Brain microvascular endothelial cell (primary cell): Measurements from ENCODE around the gene ISOC2.

Source experiments
- DNase-seq: peaks from one replicate; pipeline ENCODE4 v3.0.0-alpha.2; 2020
- H3K27ac ChIP-seq: fragments of 250-450 bp; sonication (Bioruptor Pico); 2 replicates; pipeline ENCODE4 v1.5.1; 2020; ENCODE audit warnings: mild to moderate bottlenecking, moderate library complexity
- H3K27me3 ChIP-seq: fragments of 250-450 bp; sonication (Bioruptor Pico); replicated peaks from 2 replicates; pipeline ENCODE4 v1.5.1; 2020; ENCODE audit warnings: mild to moderate bottlenecking
- H3K36me3 ChIP-seq: fragments of 250-450 bp; sonication (Bioruptor Pico); replicated peaks from 2 replicates; pipeline ENCODE4 v1.5.1; 2020; ENCODE audit warnings: mild to moderate bottlenecking
- H3K4me3 ChIP-seq: 2 replicates; pipeline ENCODE4 v1.5.1; 2011; ENCODE audit warnings: low read depth, mild to moderate bottlenecking, control low read depth, low read length, moderate library complexity
- in situ Hi-C: cut with HindIII; loops from 2 replicates; pipeline ENCODE4 v1.10.0; 2017; ENCODE audit warnings: low sequenced_read_pairs, low pct_ligation_motif_present
- TF ChIP-seq, protein P1 (sequence below): IDR thresholded peaks from 2 replicates; pipeline ENCODE4 v1.5.1; 2011; ENCODE audit warnings: low read depth, mild to moderate bottlenecking, moderate library complexity, low read length, control low read depth, inconsistent platforms; ENCODE audit errors: missing control alignments

The ISOC2 gene

DNA sequence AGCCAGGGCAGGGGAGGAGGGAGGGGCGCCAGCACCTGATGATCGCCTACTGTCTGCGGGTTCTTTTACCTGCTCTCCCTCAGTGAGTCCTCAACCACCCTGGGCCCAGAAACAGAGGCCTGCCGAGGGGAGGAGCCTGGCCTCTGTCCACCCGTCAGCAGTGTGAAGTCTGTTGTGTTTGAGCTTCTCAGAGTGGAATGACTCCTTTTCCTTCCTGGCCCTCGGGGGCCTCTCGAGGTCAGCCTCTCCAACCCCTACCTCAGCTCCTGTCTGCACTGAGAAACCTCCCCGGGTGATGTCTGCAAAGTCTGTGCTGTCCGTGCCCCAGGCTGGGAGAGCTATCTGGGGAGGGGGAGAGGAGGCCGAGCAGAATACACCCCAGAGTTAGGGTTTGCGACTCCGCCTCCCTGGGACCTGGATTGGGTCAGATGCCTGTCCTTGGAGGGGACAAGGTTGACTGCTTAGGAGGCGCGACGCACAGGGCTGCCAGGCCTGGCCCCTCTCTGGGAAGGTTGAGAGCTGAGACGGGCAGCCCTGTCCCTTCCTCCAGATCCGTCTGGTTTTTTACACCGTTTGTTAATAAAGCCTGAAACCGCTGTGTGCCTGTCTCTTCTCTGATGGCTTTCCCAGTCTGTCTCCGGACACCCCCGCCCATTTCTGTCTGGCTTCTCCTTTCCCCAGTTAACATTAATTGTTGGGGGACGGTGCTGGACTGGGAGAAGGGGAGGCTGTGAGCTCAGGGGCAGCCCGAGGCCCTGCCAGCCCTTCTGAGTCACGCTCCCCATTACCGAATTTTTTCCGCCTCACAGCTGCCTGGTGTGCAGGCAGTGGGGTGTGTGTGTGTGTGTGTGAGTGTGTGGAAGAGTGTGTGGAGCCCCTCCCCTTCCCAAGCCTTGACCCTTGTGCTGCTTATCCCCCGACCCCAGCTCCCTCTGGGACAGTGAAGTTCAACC is 25.8 kb upstream of the ISOC2 start:
- TF ChIP-seq, protein P1, sequence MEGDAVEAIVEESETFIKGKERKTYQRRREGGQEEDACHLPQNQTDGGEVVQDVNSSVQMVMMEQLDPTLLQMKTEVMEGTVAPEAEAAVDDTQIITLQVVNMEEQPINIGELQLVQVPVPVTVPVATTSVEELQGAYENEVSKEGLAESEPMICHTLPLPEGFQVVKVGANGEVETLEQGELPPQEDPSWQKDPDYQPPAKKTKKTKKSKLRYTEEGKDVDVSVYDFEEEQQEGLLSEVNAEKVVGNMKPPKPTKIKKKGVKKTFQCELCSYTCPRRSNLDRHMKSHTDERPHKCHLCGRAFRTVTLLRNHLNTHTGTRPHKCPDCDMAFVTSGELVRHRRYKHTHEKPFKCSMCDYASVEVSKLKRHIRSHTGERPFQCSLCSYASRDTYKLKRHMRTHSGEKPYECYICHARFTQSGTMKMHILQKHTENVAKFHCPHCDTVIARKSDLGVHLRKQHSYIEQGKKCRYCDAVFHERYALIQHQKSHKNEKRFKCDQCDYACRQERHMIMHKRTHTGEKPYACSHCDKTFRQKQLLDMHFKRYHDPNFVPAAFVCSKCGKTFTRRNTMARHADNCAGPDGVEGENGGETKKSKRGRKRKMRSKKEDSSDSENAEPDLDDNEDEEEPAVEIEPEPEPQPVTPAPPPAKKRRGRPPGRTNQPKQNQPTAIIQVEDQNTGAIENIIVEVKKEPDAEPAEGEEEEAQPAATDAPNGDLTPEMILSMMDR = no peak
- Histone ChIP-seq H3K36me3 (peaks cover 6% of the 10 kb centered on the region), H3K4me3 (peak overlapping the region; percentile 9), H3K27me3 (no peaks in the 10 kb centered on the region), H3K27ac (peak overlapping the region; percentile 84)
- DNase-seq = peak; percentile 88
- in situ Hi-C loops = no loop called here

- DNase-seq = no peak
- in situ Hi-C loops = no loop called here
- Histone ChIP-seq H3K36me3 (peaks cover 9% of the 10 kb centered on the region), H3K27ac (peak overlapping the region; percentile 84), H3K4me3 (peak overlapping the region; percentile 20), H3K27me3 (no peaks in the 10 kb centered on the region)
- TF ChIP-seq, protein P1 = no peak
Measured at GRCh38 chr19:55486043-55486970, 24.9 kb upstream of the ISOC2 start.

- Histone ChIP-seq H3K4me3 (peak overlapping the region; percentile 68), H3K36me3 (peaks cover 9% of the 10 kb centered on the region), H3K27ac (peak overlapping the region; percentile 57), H3K27me3 (no peaks in the 10 kb centered on the region)
- no peak for DNase-seq
- in situ Hi-C loops = no loop called here
- TF ChIP-seq, protein P1 = no peak
Measured at GRCh38 chr19:55485439-55486011, 24.1 kb upstream of the ISOC2 start.

DNA sequence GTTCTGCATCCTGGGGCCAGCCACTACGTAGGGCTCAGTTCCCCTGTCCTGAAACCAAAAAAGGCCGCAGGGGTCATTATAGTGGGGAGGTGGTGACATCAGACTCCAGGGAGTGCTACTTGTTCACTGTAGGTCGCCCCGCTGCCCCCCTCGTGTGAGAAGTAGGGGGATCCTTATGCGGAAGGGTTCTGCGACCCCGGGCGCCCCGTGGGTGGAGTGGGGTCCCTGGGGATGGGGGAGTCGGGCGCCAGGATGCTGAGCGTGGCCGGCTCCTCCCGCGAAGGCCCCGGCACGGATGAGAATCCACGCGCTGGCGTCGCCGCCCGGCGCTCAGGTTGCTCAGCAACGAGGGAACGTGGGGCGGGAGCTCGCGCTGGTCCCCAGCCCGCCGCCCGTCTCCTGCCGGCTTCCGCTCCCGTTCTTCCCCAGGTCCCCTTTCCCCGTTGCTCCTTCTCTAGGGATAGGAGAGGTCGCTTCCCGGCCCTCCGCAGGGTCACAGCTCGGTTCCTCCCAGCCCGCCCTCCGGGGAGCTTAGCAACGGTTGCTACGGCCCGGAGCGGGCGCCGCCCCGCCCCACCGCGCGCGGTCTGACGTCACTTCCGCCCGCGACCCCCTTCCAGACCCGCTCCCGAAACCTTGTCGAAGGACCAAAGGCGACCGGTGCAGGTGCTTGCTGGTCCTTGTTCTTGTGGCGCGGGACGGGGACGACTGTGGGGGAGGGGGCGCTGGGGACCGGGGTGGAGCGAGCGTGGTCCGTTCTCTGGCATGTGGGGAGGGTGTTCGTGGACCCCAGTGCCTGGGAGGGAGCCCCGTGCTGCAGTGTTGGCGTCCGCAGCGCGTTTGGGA is 23.4 kb upstream of the ISOC2 start, which contains the start of gene NAT14:
TSS of gene NAT14 (plus strand) at position 596 of the 846 bp plus-strand sequence. CDS start 521 bp downstream, outside the sequence.
- TF ChIP-seq, protein P1 = no peak
- Histone ChIP-seq H3K4me3 (peak within 1 kb of the TSS; percentile 68), H3K27ac (peak within 1 kb of the TSS; percentile 57), H3K36me3 (peaks cover 9% of the 10 kb centered on the region), H3K27me3 (no peaks in the 10 kb centered on the region)
- in situ Hi-C loops = no loop called here
- DNase-seq = no peak
